ENCODE data around the gene WWOX. TPM values are rescaled to one million over a fixed set of nuclear protein-coding genes. Genes with fewer than 3 reads are reported as not detected.
A peak's percentile ranks its signal among the peaks of the same experiment; 100 is the strongest.

Gene WWOX
- total RNA-seq, 5 donors from 2014 or later (not counting 1 experiment from before 2014, with no cell fraction given): 21.2 to 26.0 (median 22.6) TPM

- Histone ChIP-seq H3K9me3 (peaks cover 2% of the 10 kb centered on the region), H3K4me3 (ENCODE audit: control insufficient read depth in 1 of 2, extremely low read depth in 1 of 2, low read length in 1 of 2) (no peak overlapping the region), H3K27me3 (replicated peaks in 1 of 2; ENCODE audit: control insufficient read depth in 2 of 2, extremely low read depth in 1 of 2, insufficient read depth in 2 of 2, low read length in 1 of 2) (no peaks in the 10 kb centered on the region), H3K4me1 (ENCODE audit: control insufficient read depth in 1 of 2, extremely low read depth in 1 of 2, insufficient read depth in 2 of 2, low read length in 2 of 2) (no peaks in the 10 kb centered on the region), H3K36me3 (ENCODE audit: control insufficient read depth in 2 of 2, extremely low read depth in 1 of 2, insufficient read depth in 1 of 2, low read length in 1 of 2) (no peaks in the 10 kb centered on the region), H3K27ac (ENCODE audit: low read length) (no peak overlapping the region)
- Mint-ChIP-seq H3K36me3 (peaks cover 15% of the 10 kb centered on the region), H3K4me3 (no peak overlapping the region), H3K4me1 (peaks cover 0 to 13% (median 11%) of the 10 kb centered on the region in 3 donors), H3K27me3 (no peaks in the 10 kb centered on the region), H3K9me3 (peaks cover 9 to 26% (median 21%) of the 10 kb centered on the region in 3 donors), H3K27ac (no peak overlapping the region)
- DNase-seq (no peak), ATAC-seq (replicated peaks in 1 of 4) (no peak)
- ChIA-PET POLR2A (no interaction called here), CTCF (no interaction called here)
- WGBS (ENCODE audit: insufficient coverage): no CpG with 5 or more reads among the region's 8 CpGs
These were observed 819.4 kb downstream of the WWOX start for GRCh38 chr16:78918805-78919305.

- H3K4me1 Mint-ChIP-seq: peaks cover 0 to 16% (median 11%) of the 10 kb centered on the region in 3 donors
- no peak for DNase-seq
- no peak overlapping the region for H3K27ac ChIP-seq (ENCODE audit: low read length)
- ATAC-seq (replicated peaks in 1 of 4): no peak
- no peaks in the 10 kb centered on the region for H3K36me3 ChIP-seq (ENCODE audit: control insufficient read depth in 2 of 2, extremely low read depth in 1 of 2, insufficient read depth in 1 of 2, low read length in 1 of 2)
- H3K4me1 ChIP-seq (ENCODE audit: control insufficient read depth in 1 of 2, extremely low read depth in 1 of 2, insufficient read depth in 2 of 2, low read length in 2 of 2): peaks cover 0 to 1% of the 10 kb centered on the region in 2 experiments
- peaks cover 10% of the 10 kb centered on the region for H3K36me3 Mint-ChIP-seq
- H3K4me3 Mint-ChIP-seq: no peak overlapping the region
- POLR2A ChIA-PET: interaction anchor here in 1 of 2 donors (0.6 kb wide), 1 partner anchor 1012 kb away, joined by 3 read pairs; no protein-coding TSS in a partner anchor
- H3K9me3 Mint-ChIP-seq: peaks cover 9 to 21% (median 21%) of the 10 kb centered on the region in 3 donors
- peaks cover 2% of the 10 kb centered on the region for H3K9me3 ChIP-seq
- WGBS (ENCODE audit: insufficient coverage): 89% methylated on average over 4 of the region's 8 CpGs
- no peaks in the 10 kb centered on the region for H3K27me3 ChIP-seq (replicated peaks in 1 of 2; ENCODE audit: control insufficient read depth in 2 of 2, extremely low read depth in 1 of 2, insufficient read depth in 2 of 2, low read length in 1 of 2)
- CTCF ChIA-PET: interaction anchor here in 1 of 2 donors (1.1 kb wide), 1 partner anchor 11 kb away, joined by 4 read pairs; no protein-coding TSS in a partner anchor
- H3K4me3 ChIP-seq (ENCODE audit: control insufficient read depth in 1 of 2, extremely low read depth in 1 of 2, low read length in 1 of 2): no peak overlapping the region
- H3K27ac Mint-ChIP-seq: no peak overlapping the region
- H3K27me3 Mint-ChIP-seq: no peaks in the 10 kb centered on the region
These were observed 820.4 kb downstream of the WWOX start for GRCh38 chr16:78919852-78920251.

GRCh38 chr16:78920621-78921020, 821.2 kb downstream of the WWOX start:
- H3K4me3 ChIP-seq (ENCODE audit: control insufficient read depth in 1 of 2, extremely low read depth in 1 of 2, low read length in 1 of 2): no peak overlapping the region

GRCh38 chr16:78925083-78925767, 825.8 kb downstream of the WWOX start:
- peaks cover 9 to 22% (median 21%) of the 10 kb centered on the region in 3 donors for H3K9me3 Mint-ChIP-seq

More at GRCh38 chr16:78920621-78921020, 821.2 kb downstream of the WWOX start:
- Histone ChIP-seq H3K9me3 (peaks cover 2% of the 10 kb centered on the region), H3K27me3 (replicated peaks in 1 of 2; ENCODE audit: control insufficient read depth in 2 of 2, extremely low read depth in 1 of 2, insufficient read depth in 2 of 2, low read length in 1 of 2) (no peaks in the 10 kb centered on the region), H3K36me3 (ENCODE audit: control insufficient read depth in 2 of 2, extremely low read depth in 1 of 2, insufficient read depth in 1 of 2, low read length in 1 of 2) (no peaks in the 10 kb centered on the region), H3K4me1 (ENCODE audit: control insufficient read depth in 1 of 2, extremely low read depth in 1 of 2, insufficient read depth in 2 of 2, low read length in 2 of 2) (peaks cover 0 to 4% of the 10 kb centered on the region in 2 experiments), H3K27ac (ENCODE audit: low read length) (no peak overlapping the region)
- DNase-seq: no peak
- ATAC-seq (replicated peaks in 1 of 4): no peak
- CTCF ChIA-PET: interaction anchor here (0.6 to 1.1 kb wide), 3 partner anchors 12 to 372 kb away, joined by 4 to 8 read pairs (median 7); no protein-coding TSS in a partner anchor
- no peak overlapping the region for H3K4me3 Mint-ChIP-seq
- peaks cover 0 to 20% (median 11%) of the 10 kb centered on the region in 3 donors for H3K4me1 Mint-ChIP-seq
- H3K27me3 Mint-ChIP-seq: no peaks in the 10 kb centered on the region
- POLR2A ChIA-PET: no interaction called here
- H3K27ac Mint-ChIP-seq: no peak overlapping the region
- H3K36me3 Mint-ChIP-seq: peaks cover 10% of the 10 kb centered on the region
- peaks cover 9 to 21% (median 21%) of the 10 kb centered on the region in 3 donors for H3K9me3 Mint-ChIP-seq
- WGBS (ENCODE audit: insufficient coverage): no CpG with 5 or more reads among the region's 3 CpGs

GRCh38 chr16:78926723-78927210, 827.3 kb downstream of the WWOX start:
- peaks cover under 1% of the 10 kb centered on the region for H3K9me3 ChIP-seq
- Mint-ChIP-seq H3K4me1 (peaks cover 0 to 6% (median 0%) of the 10 kb centered on the region in 3 donors), H3K27ac (no peak overlapping the region), H3K9me3 (peaks cover 3 to 10% (median 7%) of the 10 kb centered on the region in 3 donors), H3K4me3 (no peak overlapping the region), H3K27me3 (no peaks in the 10 kb centered on the region), H3K36me3 (peaks cover 4% of the 10 kb centered on the region)
- DNase-seq (no peak), ATAC-seq (replicated peaks in 1 of 4) (no peak)
- ChIA-PET CTCF (interaction anchor here in 1 of 2 donors (0.6 kb wide), 1 partner anchor 20 kb away, joined by 4 read pairs; no protein-coding TSS in a partner anchor), POLR2A (no interaction called here)
- no peak overlapping the region for H3K27ac ChIP-seq (ENCODE audit: low read length)
- H3K36me3 ChIP-seq (ENCODE audit: control insufficient read depth in 2 of 2, extremely low read depth in 1 of 2, insufficient read depth in 1 of 2, low read length in 1 of 2): no peaks in the 10 kb centered on the region
- peaks cover 0 to 3% of the 10 kb centered on the region in 2 experiments for H3K27me3 ChIP-seq (replicated peaks in 1 of 2; ENCODE audit: control insufficient read depth in 2 of 2, extremely low read depth in 1 of 2, insufficient read depth in 2 of 2, low read length in 1 of 2)
- H3K4me3 ChIP-seq (ENCODE audit: control insufficient read depth in 1 of 2, extremely low read depth in 1 of 2, low read length in 1 of 2): no peak overlapping the region
- peaks cover 0 to 4% of the 10 kb centered on the region in 2 experiments for H3K4me1 ChIP-seq (ENCODE audit: control insufficient read depth in 1 of 2, extremely low read depth in 1 of 2, insufficient read depth in 2 of 2, low read length in 2 of 2)
- 100% methylated on average over 2 of the region's 5 CpGs for WGBS (ENCODE audit: insufficient coverage)

More at GRCh38 chr16:78925083-78925767, 825.8 kb downstream of the WWOX start:
- Histone ChIP-seq H3K4me1 (ENCODE audit: control insufficient read depth in 1 of 2, extremely low read depth in 1 of 2, insufficient read depth in 2 of 2, low read length in 2 of 2) (peaks cover 0 to 4% of the 10 kb centered on the region in 2 experiments), H3K27ac (ENCODE audit: low read length) (no peak overlapping the region), H3K36me3 (ENCODE audit: control insufficient read depth in 2 of 2, extremely low read depth in 1 of 2, insufficient read depth in 1 of 2, low read length in 1 of 2) (no peaks in the 10 kb centered on the region), H3K27me3 (replicated peaks in 1 of 2; ENCODE audit: control insufficient read depth in 2 of 2, extremely low read depth in 1 of 2, insufficient read depth in 2 of 2, low read length in 1 of 2) (peaks cover 0 to 3% of the 10 kb centered on the region in 2 experiments), H3K9me3 (peaks cover 2% of the 10 kb centered on the region), H3K4me3 (ENCODE audit: control insufficient read depth in 1 of 2, extremely low read depth in 1 of 2, low read length in 1 of 2) (no peak overlapping the region)
- ChIA-PET CTCF (no interaction called here), POLR2A (no interaction called here)
- 60% methylated on average over 1 of the region's 8 CpGs for WGBS (ENCODE audit: insufficient coverage)
- Mint-ChIP-seq H3K27me3 (no peaks in the 10 kb centered on the region), H3K27ac (no peak overlapping the region), H3K4me3 (no peak overlapping the region), H3K4me1 (peaks cover 0 to 9% (median 0%) of the 10 kb centered on the region in 3 donors), H3K36me3 (peaks cover 10% of the 10 kb centered on the region)
- peak in 1 of 4 experiments; percentile 23 for ATAC-seq (replicated peaks in 1 of 4)
- peak in 14 of 35 experiments; percentile 1 to 46 (median 6) for DNase-seq

- no CpG with 5 or more reads among the region's 4 CpGs for WGBS (ENCODE audit: insufficient coverage)
- no peak for ATAC-seq (replicated peaks in 1 of 4)
These were observed 828.3 kb downstream of the WWOX start for GRCh38 chr16:78927766-78928165.

More at GRCh38 chr16:78927766-78928165, 828.3 kb downstream of the WWOX start:
- ChIA-PET CTCF (no interaction called here), POLR2A (no interaction called here)
- Mint-ChIP-seq H3K4me1 (peaks cover 0 to 6% (median 0%) of the 10 kb centered on the region in 3 donors), H3K27ac (no peak overlapping the region), H3K36me3 (no peaks in the 10 kb centered on the region), H3K4me3 (no peak overlapping the region), H3K9me3 (peaks cover 0 to 4% (median 4%) of the 10 kb centered on the region in 3 donors), H3K27me3 (no peaks in the 10 kb centered on the region)
- Histone ChIP-seq H3K9me3 (no peaks in the 10 kb centered on the region), H3K36me3 (ENCODE audit: control insufficient read depth in 2 of 2, extremely low read depth in 1 of 2, insufficient read depth in 1 of 2, low read length in 1 of 2) (no peaks in the 10 kb centered on the region), H3K27me3 (replicated peaks in 1 of 2; ENCODE audit: control insufficient read depth in 2 of 2, extremely low read depth in 1 of 2, insufficient read depth in 2 of 2, low read length in 1 of 2) (peaks cover 0 to 3% of the 10 kb centered on the region in 2 experiments), H3K4me1 (ENCODE audit: control insufficient read depth in 1 of 2, extremely low read depth in 1 of 2, insufficient read depth in 2 of 2, low read length in 2 of 2) (peaks cover 0 to 4% of the 10 kb centered on the region in 2 experiments), H3K4me3 (ENCODE audit: control insufficient read depth in 1 of 2, extremely low read depth in 1 of 2, low read length in 1 of 2) (no peak overlapping the region), H3K27ac (ENCODE audit: low read length) (no peak overlapping the region)
- no peak for DNase-seq
